HG03103 (cell line): ENCODE measurements around the gene SACS.

ENCODE experiments used
- ATAC-seq: cut with Tn5 transposase; IDR thresholded peaks from one replicate; pipeline ENCODE4 v1.9.1; 2021; ENCODE audit warnings: low read depth; ENCODE audit not compliant: unreplicated experiment

SACS gene

GRCh38 chr13:23365652-23366051 lies 67.8 kb downstream of the SACS start:
- no peak for ATAC-seq

GRCh38 chr13:23359882-23360281 lies 73.6 kb downstream of the SACS start:
- no peak for ATAC-seq

- ATAC-seq = no peak
Measured at GRCh38 chr13:23357349-23357748, 76.2 kb downstream of the SACS start.

- ATAC-seq = no peak
Measured at GRCh38 chr13:23356368-23356767, 77.1 kb downstream of the SACS start.

GRCh38 chr13:23354520-23354919 lies 79.0 kb downstream of the SACS start:
- no peak for ATAC-seq

GRCh38 chr13:23352161-23352560 lies 81.3 kb downstream of the SACS start:
- no peak for ATAC-seq

DNA sequence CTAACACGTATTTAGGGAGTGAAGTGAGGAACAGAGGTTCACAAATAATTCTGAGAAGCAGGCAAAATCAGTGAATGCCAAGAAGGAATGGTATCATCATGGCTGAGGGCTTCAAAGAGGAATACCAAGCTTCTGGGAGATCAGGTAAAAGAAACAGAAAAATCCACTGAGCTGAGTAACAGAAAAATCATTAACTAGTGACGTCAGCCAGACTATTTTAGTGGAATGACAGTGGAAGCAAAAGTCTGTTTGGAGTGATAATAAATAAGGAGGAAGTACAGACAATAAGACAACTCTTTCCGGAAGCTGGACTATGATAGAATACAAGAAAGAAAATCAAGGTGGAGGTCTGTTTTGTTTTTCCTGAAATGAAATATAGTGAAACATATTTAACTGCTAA lies 83.5 kb downstream of the SACS start:
- no peak for ATAC-seq

DNA sequence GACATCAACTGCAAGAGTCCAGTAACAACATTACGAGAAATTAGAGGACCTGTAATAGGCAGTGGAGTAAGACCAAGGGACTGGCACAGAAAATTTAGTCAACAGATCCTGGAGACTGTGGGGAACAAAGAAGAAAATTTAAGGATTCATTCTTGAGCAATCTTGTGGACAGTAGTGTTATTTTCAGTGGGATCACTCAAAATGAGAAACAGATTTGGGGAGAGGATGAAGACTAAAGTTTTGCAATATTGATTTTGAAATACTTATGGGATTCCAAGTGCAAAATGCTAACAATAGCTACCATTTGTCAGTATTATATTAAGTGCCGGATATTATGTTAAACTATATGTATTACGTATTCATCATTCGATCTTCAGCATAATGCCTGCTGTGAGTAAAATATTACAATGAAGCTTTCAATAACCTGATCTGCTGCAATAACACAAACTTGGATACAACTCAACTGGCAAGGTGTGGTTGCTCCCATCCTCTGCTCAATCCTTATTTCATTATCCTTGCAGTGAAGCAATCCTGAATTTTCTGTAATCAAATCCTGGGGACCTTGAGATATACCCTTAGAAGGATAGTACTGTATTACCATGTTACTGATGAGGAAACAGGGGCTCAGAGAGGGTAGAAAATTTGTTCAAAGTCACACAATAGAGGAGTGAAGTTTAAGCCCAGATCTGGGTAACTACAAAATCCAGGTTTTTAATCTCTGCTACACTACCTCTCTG lies 84.2 kb downstream of the SACS start:
- no peak for ATAC-seq

GRCh38 chr13:23348262-23349127 lies 85.0 kb downstream of the SACS start:
- ATAC-seq = no peak

- ATAC-seq = no peak
Measured at GRCh38 chr13:23347601-23348000, 85.9 kb downstream of the SACS start.

DNA sequence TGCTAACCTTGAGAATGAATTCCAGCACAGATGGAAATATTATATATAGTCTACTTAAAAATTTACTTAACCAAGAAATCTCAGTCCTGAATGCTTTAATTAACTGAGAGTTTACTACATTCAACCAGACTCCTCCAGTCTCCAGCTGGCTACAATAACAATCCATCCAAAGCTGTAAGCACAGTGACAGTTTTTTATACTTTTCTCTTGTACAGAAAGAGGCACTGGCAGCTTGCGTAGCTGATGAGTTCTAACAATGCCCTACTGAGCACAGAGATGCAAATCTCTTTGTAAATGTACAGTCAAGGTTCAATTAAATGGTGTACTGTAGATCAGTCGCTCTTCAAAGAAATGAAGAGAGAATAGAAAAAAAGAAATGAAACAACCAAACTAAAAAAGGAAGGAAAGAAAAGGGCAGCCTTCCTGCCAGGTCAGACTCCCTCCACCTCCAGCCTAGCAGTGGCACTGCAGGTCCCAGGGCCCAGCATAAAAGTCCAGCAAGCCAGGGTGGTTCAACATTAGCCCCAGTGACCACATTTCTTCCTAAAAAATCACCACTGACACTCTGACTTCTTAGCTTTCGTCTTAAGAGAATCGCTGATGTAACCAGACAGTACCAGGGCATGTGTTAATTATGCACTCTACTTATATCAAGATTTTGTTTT lies 88.4 kb downstream of the SACS start:
- ATAC-seq = no peak

- ATAC-seq = no peak
Measured at GRCh38 chr13:23339225-23339624, 94.3 kb downstream of the SACS start.

- ATAC-seq = no peak
Measured at GRCh38 chr13:23330356-23330755, 103.1 kb downstream of the SACS start.

DNA sequence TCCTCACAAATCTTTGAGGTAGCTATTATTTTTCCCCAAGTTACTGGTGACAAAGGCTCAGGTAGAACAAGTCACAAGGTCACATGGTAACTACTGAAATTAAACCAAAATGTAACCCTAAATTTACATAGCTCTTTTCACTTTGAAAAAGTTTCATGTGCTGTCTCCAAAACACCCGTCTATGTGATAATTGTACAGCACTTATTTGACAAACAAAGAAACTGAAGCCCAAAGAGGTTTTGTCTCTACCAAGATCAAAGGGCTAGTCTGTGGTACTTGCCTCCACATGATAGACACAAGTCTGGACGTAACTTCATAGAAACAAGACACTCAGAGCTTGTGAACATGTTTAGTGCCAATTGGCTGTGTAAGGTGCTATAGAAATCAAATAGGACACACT lies 108.3 kb downstream of the SACS start:
- ATAC-seq = no peak

- no peak for ATAC-seq
Measured at GRCh38 chr13:23323946-23324709, 109.4 kb downstream of the SACS start.

DNA sequence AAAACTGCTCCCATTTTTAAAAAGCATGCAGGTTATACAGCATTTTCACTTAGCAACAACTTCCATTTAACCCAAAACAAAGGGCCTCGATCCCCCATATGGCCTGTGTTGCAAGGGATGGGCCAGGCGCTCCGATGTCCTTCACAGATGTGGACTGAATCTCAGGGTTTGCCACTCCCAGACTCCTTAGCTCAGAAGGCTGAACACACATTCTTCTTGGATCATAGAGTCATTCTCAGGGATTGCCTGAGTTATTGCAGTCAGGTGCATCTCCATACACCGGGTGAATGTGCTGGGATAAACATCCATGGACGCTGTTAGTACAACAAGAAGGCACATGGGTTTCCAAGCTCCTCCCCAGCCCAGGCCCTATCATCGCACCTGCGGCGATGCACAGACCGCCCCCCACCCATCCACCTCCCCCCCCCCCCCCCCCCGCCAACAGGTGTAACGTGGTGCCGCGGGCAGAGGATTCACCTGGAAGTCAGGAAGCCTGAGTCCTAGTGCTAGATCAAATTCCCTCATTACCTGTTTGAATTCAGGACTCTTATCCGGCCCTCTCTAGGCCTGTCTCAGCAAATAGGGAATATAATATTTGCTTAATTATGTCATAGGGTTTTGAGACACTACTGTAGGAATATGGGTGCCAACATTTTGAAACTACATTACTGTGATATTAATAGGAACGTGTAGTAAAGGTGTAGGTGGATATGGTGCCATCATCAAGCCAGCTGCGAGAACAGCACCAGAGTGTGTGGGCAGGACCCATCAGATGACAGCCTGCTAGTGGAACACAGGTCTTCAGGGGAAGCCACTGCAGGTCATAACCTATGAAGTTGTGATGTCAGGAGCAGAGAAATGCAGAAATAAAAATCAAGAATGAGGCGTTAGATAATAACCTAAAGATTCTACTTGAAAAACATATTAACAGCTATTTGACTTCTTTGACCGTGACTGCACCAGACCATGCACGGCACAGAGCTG lies 110.9 kb downstream of the SACS start:
- ATAC-seq = no peak

DNA sequence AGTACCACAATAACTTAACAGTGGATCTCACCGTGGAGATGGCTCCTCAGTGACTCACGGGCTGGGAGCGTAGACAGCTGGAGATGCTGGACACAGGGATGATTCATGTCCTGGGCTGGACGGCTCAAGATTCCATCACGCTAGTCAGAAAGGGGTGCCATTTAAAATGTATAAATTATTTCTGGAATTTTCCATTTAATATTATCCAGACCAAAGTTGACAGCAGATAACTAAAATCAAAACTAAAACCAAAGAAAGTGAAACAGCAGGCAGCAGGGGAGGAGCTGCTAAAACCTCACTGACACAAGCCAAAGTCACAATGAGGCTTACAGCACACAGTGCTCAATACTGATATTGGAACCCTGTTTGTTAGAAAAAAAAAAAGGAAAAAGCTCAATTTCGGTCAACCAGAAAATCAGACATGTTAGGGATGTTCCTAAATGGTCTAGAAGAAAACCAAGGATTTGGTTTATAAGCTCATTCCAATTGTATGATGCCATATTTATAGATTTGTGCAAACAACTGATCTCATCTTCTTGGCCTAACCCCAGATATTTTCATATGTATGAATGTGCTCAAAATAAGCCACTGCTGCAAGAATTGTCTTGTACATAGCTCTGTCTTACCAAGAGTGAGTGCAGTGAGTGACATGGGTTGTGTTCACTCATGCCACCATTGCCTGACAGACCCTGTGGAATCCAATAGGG lies 111.8 kb downstream of the SACS start:
- ATAC-seq = peak; percentile 74

GRCh38 chr13:23320926-23321534 lies 112.5 kb downstream of the SACS start:
- ATAC-seq = peak; percentile 20

- ATAC-seq = no peak
Measured at GRCh38 chr13:23319883-23320224, 113.6 kb downstream of the SACS start.
